Measurements from ENCODE around the gene PLEK. TPM values are rescaled to one million over a fixed set of nuclear protein-coding genes. Genes with fewer than 3 reads are reported as not detected.
A peak's percentile ranks its signal among the peaks of the same experiment; 100 is the strongest.

The PLEK gene
- total RNA-seq, 1 experiment from 2014 or later, result not detected

- no TSS peak for BruUV-seq (replicated peaks)
- Mint-ChIP-seq H3K27me3 (ENCODE audit: unreplicated experiment) (peaks cover 14% of the 10 kb centered on the region), H3K27ac (ENCODE audit: unreplicated experiment) (no peak overlapping the region), H3K4me3 (ENCODE audit: low read depth, unreplicated experiment) (no peak overlapping the region), H3K9me3 (ENCODE audit: low read depth, unreplicated experiment) (peaks cover 5% of the 10 kb centered on the region), H3K4me1 (ENCODE audit: low read depth, unreplicated experiment) (no peaks in the 10 kb centered on the region), H3K36me3 (ENCODE audit: insufficient read depth, unreplicated experiment) (no peaks in the 10 kb centered on the region)
- DNase-seq, result no peak
- intact Hi-C loops (cut with micrococcal nuclease; ENCODE audit: unreplicated experiment), result no loop called here
- CTCF ChIA-PET, result no interaction called here
- no peak for TF ChIP-seq CTCF (IDR thresholded peaks at IDR 0.05; ENCODE audit: unreplicated experiment)
Measured at GRCh38 chr2:68330691-68331090, 34.4 kb upstream of the PLEK start.

- Mint-ChIP-seq H3K27me3 (ENCODE audit: unreplicated experiment) (peaks cover 7% of the 10 kb centered on the region), H3K36me3 (ENCODE audit: insufficient read depth, unreplicated experiment) (peaks cover 5% of the 10 kb centered on the region), H3K4me1 (ENCODE audit: low read depth, unreplicated experiment) (peaks cover 5% of the 10 kb centered on the region), H3K4me3 (ENCODE audit: low read depth, unreplicated experiment) (no peak overlapping the region), H3K27ac (ENCODE audit: unreplicated experiment) (no peak overlapping the region), H3K9me3 (ENCODE audit: low read depth, unreplicated experiment) (peaks cover 8% of the 10 kb centered on the region)
- no peak for DNase-seq
- intact Hi-C loops (cut with micrococcal nuclease; ENCODE audit: unreplicated experiment), result no loop called here
- BruUV-seq (replicated peaks), result no TSS peak
- CTCF ChIA-PET, result no interaction called here
- no peak for TF ChIP-seq CTCF (IDR thresholded peaks at IDR 0.05; ENCODE audit: unreplicated experiment)
Measured at GRCh38 chr2:68333009-68333408, 32.1 kb upstream of the PLEK start.

- Mint-ChIP-seq H3K27me3 (ENCODE audit: unreplicated experiment) (no peaks in the 10 kb centered on the region), H3K4me3 (ENCODE audit: low read depth, unreplicated experiment) (no peak overlapping the region), H3K36me3 (ENCODE audit: insufficient read depth, unreplicated experiment) (peaks cover 5% of the 10 kb centered on the region), H3K27ac (ENCODE audit: unreplicated experiment) (no peak overlapping the region), H3K4me1 (ENCODE audit: low read depth, unreplicated experiment) (peaks cover 8% of the 10 kb centered on the region), H3K9me3 (ENCODE audit: low read depth, unreplicated experiment) (peaks cover 8% of the 10 kb centered on the region)
- intact Hi-C loops (cut with micrococcal nuclease; ENCODE audit: unreplicated experiment), result no loop called here
- CTCF ChIA-PET, result no interaction called here
- DNase-seq, result no peak
- TF ChIP-seq CTCF (IDR thresholded peaks at IDR 0.05; ENCODE audit: unreplicated experiment), result no peak
- no TSS peak for BruUV-seq (replicated peaks)
Measured at GRCh38 chr2:68333931-68334330, 31.2 kb upstream of the PLEK start.

GRCh38 chr2:68336192-68336591 lies 28.9 kb upstream of the PLEK start:
- Mint-ChIP-seq H3K27me3 (ENCODE audit: unreplicated experiment) (peaks cover 17% of the 10 kb centered on the region), H3K9me3 (ENCODE audit: low read depth, unreplicated experiment) (peaks cover 8% of the 10 kb centered on the region), H3K27ac (ENCODE audit: unreplicated experiment) (peak overlapping the region; percentile 39), H3K4me1 (ENCODE audit: low read depth, unreplicated experiment) (peaks cover 8% of the 10 kb centered on the region), H3K4me3 (ENCODE audit: low read depth, unreplicated experiment) (no peak overlapping the region), H3K36me3 (ENCODE audit: insufficient read depth, unreplicated experiment) (peaks cover 5% of the 10 kb centered on the region)
- CTCF ChIA-PET, result no interaction called here
- intact Hi-C loops (cut with micrococcal nuclease; ENCODE audit: unreplicated experiment), result no loop called here
- BruUV-seq (replicated peaks), result no TSS peak
- TF ChIP-seq CTCF (IDR thresholded peaks at IDR 0.05; ENCODE audit: unreplicated experiment), result no peak
- DNase-seq, result peak; percentile 26
